ENCODE measurements around the gene PDXP.

Gene PDXP

GRCh38 chr22:37696657-37697537 lies 38.4 kb downstream of the PDXP start, which contains the start of gene TRIOBP:
TSS of gene TRIOBP (plus strand) at chr22:37697048. CDS start at chr22:37701366, 4,318 bp downstream.
- peak; percentile 70 to 92 (median 88) for DNase-seq (ENCODE audit: low read depth in 3 of 3)

GRCh38 chr22:37697538-37697835 lies 39.0 kb downstream of the PDXP start:
- no peak for DNase-seq (ENCODE audit: low read depth in 3 of 3)

- DNase-seq (ENCODE audit: low read depth in 3 of 3): no peak
These were observed 42.7 kb downstream of the PDXP start for GRCh38 chr22:37701141-37701786.

GRCh38 chr22:37703906-37704305 lies 45.4 kb downstream of the PDXP start:
- no peak for DNase-seq (ENCODE audit: low read depth in 3 of 3)

GRCh38 chr22:37704645-37705044 lies 46.1 kb downstream of the PDXP start:
- DNase-seq (ENCODE audit: low read depth in 3 of 3): no peak

GRCh38 chr22:37705205-37705604 lies 46.7 kb downstream of the PDXP start:
- DNase-seq (ENCODE audit: low read depth in 3 of 3): no peak

- no peak for DNase-seq (ENCODE audit: low read depth in 3 of 3)
These were observed 50.3 kb downstream of the PDXP start for GRCh38 chr22:37708580-37709444.

GRCh38 chr22:37709445-37709765 lies 50.9 kb downstream of the PDXP start:
- no peak for DNase-seq (ENCODE audit: low read depth in 3 of 3)

GRCh38 chr22:37710675-37711074 lies 52.2 kb downstream of the PDXP start:
- DNase-seq (ENCODE audit: low read depth in 3 of 3): no peak

- DNase-seq (ENCODE audit: low read depth in 3 of 3): no peak
These were observed 53.0 kb downstream of the PDXP start for GRCh38 chr22:37711490-37711889.

- no peak for DNase-seq (ENCODE audit: low read depth in 3 of 3)
These were observed 55.2 kb downstream of the PDXP start for GRCh38 chr22:37713761-37714160.

- no peak for DNase-seq (ENCODE audit: low read depth in 3 of 3)
These were observed 56.1 kb downstream of the PDXP start for GRCh38 chr22:37714634-37715033.

GRCh38 chr22:37715760-37716159 lies 57.2 kb downstream of the PDXP start:
- no peak for DNase-seq (ENCODE audit: low read depth in 3 of 3)
